OCI-LY1 (cell line): ENCODE data around the gene NDUFAF4.

Source experiments
- CTCF ChIP-seq: fragments of 200-600 bp; sonication (generic), shearing (Covaris generic); IDR thresholded peaks from 2 replicates; pipeline ENCODE4 v1.5.1; 2017; ENCODE audit warnings: mild to moderate bottlenecking, antibody characterized with exemption, low read length, moderate library complexity, mixed read lengths
- EZH2 ChIP-seq: fragments of 200-600 bp; sonication (generic), shearing (Covaris generic); IDR thresholded peaks from 2 replicates; pipeline ENCODE4 v1.8.0; 2017; ENCODE audit warnings: borderline replicate concordance, mixed run types, mild to moderate bottlenecking, antibody characterized with exemption, low read length, moderate library complexity, mixed read lengths

- TF ChIP-seq CTCF (no peak), EZH2 (no peak)
These were observed 49.4 kb upstream of the NDUFAF4 start for GRCh38 chr6:96947055-96947454.
